ENCODE results near the gene FREY1. TPM values are rescaled to one million over a fixed set of nuclear protein-coding genes. Genes with fewer than 3 reads are reported as not detected.

The FREY1 gene
- total and polyA plus RNA-seq, 2 of the 13 experiments (the other 11 are each of a cell fraction or from before 2014, with no cell fraction given), result 0.44 to 0.73 TPM

- TF ChIP-seq KIAA2018 (CRISPR knock-in tag; IDR thresholded peaks at IDR 0.05; ENCODE audit: borderline replicate concordance) (no peak), MED13 (CRISPR knock-in tag; IDR thresholded peaks at IDR 0.05) (no peak), HHEX (CRISPR knock-in tag; IDR thresholded peaks at IDR 0.05) (no peak), ZBTB7A (CRISPR knock-in tag; IDR thresholded peaks at IDR 0.05) (no peak)
Observed at GRCh38 chr11:45932217-45932616, 25.1 kb upstream of the FREY1 start (continued).

- Histone ChIP-seq H3K36me3 (replicated peaks in 1 of 2; ENCODE audit: control insufficient read depth in 1 of 2, insufficient read depth in 2 of 2, low read length in 2 of 2) (peaks cover 6 to 28% of the 10 kb centered on the region in 2 experiments; a peak in 4 of 5 replicates), H3K79me2 (ENCODE audit: insufficient read depth, low read length) (no peaks in the 10 kb centered on the region), H3K27me3 (ENCODE audit: control insufficient read depth in 1 of 2, insufficient read depth in 2 of 2, low read length in 2 of 2) (no peaks in the 10 kb centered on the region), H3K9ac (ENCODE audit: insufficient read depth, low read depth, low read length) (no peak overlapping the region), H3K4me2 (ENCODE audit: low read depth, low read length) (no peak overlapping the region), H3K4me1 (ENCODE audit: insufficient read depth, low read length) (peaks cover 29% of the 10 kb centered on the region), H3K27ac (ENCODE audit: extremely low read length, insufficient read depth, low read length) (no peak overlapping the region), H3K4me3 (replicated peaks in 1 of 3; ENCODE audit: insufficient read depth in 1 of 3, low read depth in 2 of 3, low read length in 3 of 3) (no peak overlapping the region), H4K20me1 (ENCODE audit: insufficient read depth, low read length) (no peaks in the 10 kb centered on the region), H2AFZ (ENCODE audit: low read length) (no peak overlapping the region), H3K9me3 (ENCODE audit: low read length) (no peaks in the 10 kb centered on the region)
- no peak for DNase-seq (ENCODE audit: low spot score)
- 75% methylated on average over 5 of the region's 10 CpGs for WGBS (ENCODE audit: low lambda C conversion rate)
- POLR2A ChIA-PET, result interaction anchor here (1.8 kb wide), 1 partner anchor 10 kb away, joined by 5 read pairs; the partner anchor contains the start of gene LARGE2
- intact Hi-C loops (cut with micrococcal nuclease; ENCODE audit: unreplicated experiment), result no loop called here
- in situ Hi-C loops (cut with HindIII; ENCODE audit: extremely low pct_ligation_motif_present, low pct_unique_long_range_greater_than_20kb), result no loop called here
- TF ChIP-seq MLLT10 (CRISPR knock-in tag; IDR thresholded peaks at IDR 0.05), result no peak
- TF ChIP-seq RXRA (CRISPR knock-in tag; IDR thresholded peaks at IDR 0.05), result no peak
- no peak for TF ChIP-seq ZNF138 (CRISPR knock-in tag; IDR thresholded peaks at IDR 0.05; ENCODE audit: low read depth)
- FAIRE-seq, result no peak
- CTCF ChIA-PET (ENCODE audit: low intra/inter-chr PET ratio, low total read pairs), result no interaction called here
- no peak for ATAC-seq
- BruUV-seq (replicated peaks), result no TSS peak
Observed at GRCh38 chr11:45931739-45932138, 24.7 kb upstream of the FREY1 start.
